SK-N-SH (cell line): ENCODE results near the gene ARHGEF17. TPM values are rescaled to one million over a fixed set of nuclear protein-coding genes. Genes with fewer than 3 reads are reported as not detected.

ENCODE experiments used
- CTCF ChIA-PET: fragments of 300-600, 350-600 bp; formaldehyde crosslinking; extraction: SDS; loops from one replicate; lab custom pipeline; 2021; lab: Yijun Ruan, JAX
- POLR2A ChIA-PET: fragments of 350-600 bp; sonication (Branson Sonifier 250); formaldehyde crosslinking; extraction: SDS; loops from one replicate; lab custom pipeline; 2020; ENCODE audit warnings: antibody characterized with exemption, inconsistent platforms; lab: Yijun Ruan, JAX
- DNase-seq: peaks from one replicate; pipeline ENCODE4 v3.0.0; 2012
- H2AFZ ChIP-seq: fragments of 200-600 bp; sonication (generic); 2 replicates; pipeline ENCODE4 v1.8.1; 2016; ENCODE audit warnings: antibody characterized with exemption, mild to moderate bottlenecking, low read depth
- H3F3A ChIP-seq: fragments of 200-600 bp; sonication (generic); replicated peaks from 2 replicates; pipeline ENCODE3; 2016; ENCODE audit warnings: antibody characterized with exemption, mild to moderate bottlenecking; ENCODE audit not compliant: insufficient read depth
- H3K27ac ChIP-seq, 2 experiments: fragments of 200-500 bp in 1 of 2; fragments of 200-600 bp in 1 of 2; sonication (Bioruptor generic) in 1 of 2; sonication (generic), shearing (Covaris generic) in 1 of 2; 2 replicates each; pipeline versions ENCODE4 v1.5.1 to v1.6.1; 2014 to 2016; ENCODE audit warnings: low read depth in 2 of 2, inconsistent platforms in 1 of 2, low read length in 1 of 2, mild to moderate bottlenecking in 1 of 2, mixed read lengths in 1 of 2
- H3K27me3 ChIP-seq: fragments of 200-600 bp; sonication (generic), shearing (Covaris generic); 2 replicates; pipeline ENCODE4 v1.6.1; 2016; ENCODE audit warnings: mixed run types; ENCODE audit not compliant: insufficient read depth
- H3K36me3 ChIP-seq, 2 experiments: fragments of 200-500 bp in 1 of 2; fragments of 200-600 bp in 1 of 2; sonication (Bioruptor generic) in 1 of 2; sonication (generic) in 1 of 2; replicated peaks in 1 of 2; 2 replicates each; pipeline versions ENCODE3 to v1.5.1; 2014 to 2016; ENCODE audit warnings: low read length in 1 of 2, mild to moderate bottlenecking in 1 of 2; ENCODE audit not compliant: insufficient read depth in 2 of 2, control insufficient read depth in 1 of 2
- H3K4me1 ChIP-seq, 2 experiments: fragments of 200-500 bp in 1 of 2; fragments of 200-600 bp in 1 of 2; sonication (Bioruptor generic) in 1 of 2; sonication (generic), shearing (Covaris generic) in 1 of 2; 2 replicates each; pipeline versions ENCODE4 v1.5.1 to v1.6.1; 2014 to 2016; ENCODE audit warnings: low read depth in 1 of 2, low read length in 1 of 2, mixed run types in 1 of 2; ENCODE audit not compliant: insufficient read depth in 2 of 2, control insufficient read depth in 1 of 2
- H3K4me2 ChIP-seq: fragments of 200-600 bp; sonication (generic), shearing (Covaris generic); 2 replicates; pipeline ENCODE4 v1.6.1; 2017; ENCODE audit warnings: mixed run types
- H3K4me3 ChIP-seq, 2 experiments: fragments of 200-500 bp in 1 of 2; fragments of 200-600 bp in 1 of 2; sonication (Bioruptor generic) in 1 of 2; sonication (generic), shearing (Covaris generic) in 1 of 2; 2 replicates each; pipeline versions ENCODE4 v1.5.1 to v1.8.1; 2014 to 2016; ENCODE audit warnings: low read depth in 2 of 2, inconsistent platforms in 1 of 2, low read length in 1 of 2, mild to moderate bottlenecking in 1 of 2, mixed read lengths in 1 of 2, moderate library complexity in 1 of 2
- H3K79me2 ChIP-seq: fragments of 200-600 bp; sonication (generic); 2 replicates; pipeline ENCODE4 v1.8.1; 2017; ENCODE audit warnings: mild to moderate bottlenecking; ENCODE audit not compliant: insufficient read depth
- H3K9ac ChIP-seq: fragments of 200-600 bp; sonication (generic); 2 replicates; pipeline ENCODE4 v1.6.1; 2017; ENCODE audit warnings: mixed run types
- H3K9me2 ChIP-seq: fragments of 200-600 bp; sonication (generic); 2 replicates; pipeline ENCODE4 v1.6.1; 2017; ENCODE audit warnings: mixed run types
- H3K9me3 ChIP-seq: fragments of 200-600 bp; sonication (generic); 2 replicates; pipeline ENCODE4 v1.6.1; 2017; ENCODE audit warnings: mixed run types, mild to moderate bottlenecking, moderate library complexity
- H4K20me1 ChIP-seq: fragments of 200-600 bp; sonication (generic); 2 replicates; pipeline ENCODE4 v1.6.1; 2017; ENCODE audit warnings: mild to moderate bottlenecking, mixed run types; ENCODE audit not compliant: insufficient read depth
- CHD2 ChIP-seq: fragments of 150-350 bp; IDR thresholded peaks from 2 replicates; pipeline ENCODE4 v1.6.1; 2018; ENCODE audit warnings: low read length; ENCODE audit not compliant: partially characterized antibody
- ELF1 ChIP-seq: IDR thresholded peaks from 2 replicates; pipeline ENCODE4 v1.4.0; 2012
- EP300 ChIP-seq, 2 experiments: IDR thresholded peaks; 2 replicates each; pipeline versions ENCODE4 v1.4.0 to v1.6.1; 2012; ENCODE audit warnings: borderline replicate concordance in 1 of 2, low read depth in 1 of 2, low read length in 1 of 2
- EZH2phosphoT487 ChIP-seq: fragments of 200-600 bp; sonication (generic); IDR thresholded peaks from 2 replicates; pipeline ENCODE4 v1.6.1; 2017; ENCODE audit warnings: low read depth, mixed run types, mild to moderate bottlenecking, antibody characterized with exemption, moderate library complexity, borderline replicate concordance
- FOSL2 ChIP-seq: IDR thresholded peaks from 2 replicates; pipeline ENCODE4 v1.4.0; 2012; ENCODE audit warnings: low read depth, mild to moderate bottlenecking, moderate library complexity, borderline replicate concordance
- FOXM1 ChIP-seq: IDR thresholded peaks from 2 replicates; pipeline ENCODE4 v1.4.0; 2012; ENCODE audit warnings: low read depth, mild to moderate bottlenecking
- GABPA ChIP-seq: IDR thresholded peaks from 2 replicates; pipeline ENCODE4 v1.4.0; 2012; ENCODE audit warnings: low read depth, mild to moderate bottlenecking
- GATA2 ChIP-seq: sonication (generic); formaldehyde crosslinking; IDR thresholded peaks from 2 replicates; pipeline ENCODE4 v1.5.0; 2020; ENCODE audit warnings: mild to moderate bottlenecking, missing genetic modification reagents
- JUND ChIP-seq: IDR thresholded peaks from 2 replicates; pipeline ENCODE4 v1.4.0; 2012
- MXI1 ChIP-seq: IDR thresholded peaks from 2 replicates; pipeline ENCODE4 v1.6.1; 2012; ENCODE audit warnings: mild to moderate bottlenecking, low read depth, low read length, improper control_type of control experiment
- RAD21 ChIP-seq: IDR thresholded peaks from 2 replicates; pipeline ENCODE4 v1.6.1; 2012; ENCODE audit warnings: mild to moderate bottlenecking, low read length
- RFX5 ChIP-seq: IDR thresholded peaks from 2 replicates; pipeline ENCODE4 v1.6.1; 2012; ENCODE audit warnings: mild to moderate bottlenecking, improper control_type of control experiment, low read length
- RXRA ChIP-seq: IDR thresholded peaks from 2 replicates; pipeline ENCODE4 v1.4.0; 2012; ENCODE audit warnings: low read depth, mild to moderate bottlenecking, borderline replicate concordance
- SMC3 ChIP-seq: IDR thresholded peaks from 2 replicates; pipeline ENCODE4 v1.6.1; 2012; ENCODE audit warnings: low read depth, low read length, improper control_type of control experiment
- TAF1 ChIP-seq: IDR thresholded peaks from 2 replicates; pipeline ENCODE4 v1.6.1; 2012; ENCODE audit warnings: low read depth, mild to moderate bottlenecking, low read length, moderate library complexity, borderline replicate concordance
- TCF12 ChIP-seq: IDR thresholded peaks from 2 replicates; pipeline ENCODE4 v1.4.0; 2012
- TEAD4 ChIP-seq: IDR thresholded peaks from 2 replicates; pipeline ENCODE4 v1.4.0; 2012; ENCODE audit warnings: mild to moderate bottlenecking, borderline replicate concordance; ENCODE audit not compliant: insufficient read depth
- WGBS: methylation state at CpG from one replicate; pipeline ENCODE4 v1.1.6; 2017; ENCODE audit warnings: low lambda C conversion rate; 5-methylcytosine and 5-hydroxymethylcytosine counted together
- polyA plus RNA-seq, 3 experiments: library from polyadenylated mRNA; depleted of rRNA; stranded (reverse); fragments of >200 nt; gene quantifications; 2 replicates each; pipeline ENCODE4 v1.2.3, GENCODE V29; 2012
- TF ChIP-seq, protein P1 (sequence below): fragments of 150-350 bp; IDR thresholded peaks from 2 replicates; pipeline ENCODE4 v1.6.1; 2017; ENCODE audit warnings: antibody characterized with exemption, low read length, low read depth, borderline replicate concordance
- TF ChIP-seq, protein P2 (sequence below): IDR thresholded peaks from 2 replicates; pipeline ENCODE4 v1.4.0; 2012; ENCODE audit warnings: low read depth, borderline replicate concordance

ARHGEF17 gene
- polyA plus RNA-seq, 1 of the 3 experiments (the other 2 are of a cell fraction), result 45.9 TPM

GRCh38 chr11:73259406-73260126 is 48.5 kb upstream of the ARHGEF17 start:
- no peaks in the 10 kb centered on the region for H3K79me2 ChIP-seq
- no peak overlapping the region for H3K4me3 ChIP-seq
- H3K9ac ChIP-seq, result no peak overlapping the region
- DNase-seq, result no peak
- no peaks in the 10 kb centered on the region for H4K20me1 ChIP-seq
- H3K4me2 ChIP-seq, result no peak overlapping the region
- no peaks in the 10 kb centered on the region for H3K9me3 ChIP-seq
- WGBS, result 98% methylated on average over 2 of the region's 3 CpGs
- no peak overlapping the region for H2AFZ ChIP-seq
- ChIA-PET CTCF (interaction anchor here (1.0 to 3.1 kb wide), 6 partner anchors 9 to 91 kb away, joined by 3 to 18 read pairs (median 4); no protein-coding TSS in a partner anchor), POLR2A (interaction anchor here (0.5 kb wide), 1 partner anchor 15 kb away, joined by 4 read pairs; no protein-coding TSS in a partner anchor)
- peaks cover 20% of the 10 kb centered on the region for H3F3A ChIP-seq
- no peaks in the 10 kb centered on the region for H3K9me2 ChIP-seq
- no peak overlapping the region for H3K27ac ChIP-seq
- TF ChIP-seq TCF12, result no peak
- TF ChIP-seq GABPA, result no peak
- no peak for TF ChIP-seq RXRA
- no peak for TF ChIP-seq MXI1
- TF ChIP-seq CHD2, result no peak
- no peak for TF ChIP-seq FOSL2
- no peak for TF ChIP-seq FOXM1
- no peak for TF ChIP-seq TAF1
- TF ChIP-seq GATA2 (CRISPR knock-in tag), result no peak
- no peak for TF ChIP-seq JUND
- no peak for TF ChIP-seq EP300 (IDR thresholded peaks at IDR 0.05; ENCODE audit: borderline replicate concordance in 1 of 2, low read depth in 1 of 2, low read length in 1 of 2)
- TF ChIP-seq, protein P1, sequence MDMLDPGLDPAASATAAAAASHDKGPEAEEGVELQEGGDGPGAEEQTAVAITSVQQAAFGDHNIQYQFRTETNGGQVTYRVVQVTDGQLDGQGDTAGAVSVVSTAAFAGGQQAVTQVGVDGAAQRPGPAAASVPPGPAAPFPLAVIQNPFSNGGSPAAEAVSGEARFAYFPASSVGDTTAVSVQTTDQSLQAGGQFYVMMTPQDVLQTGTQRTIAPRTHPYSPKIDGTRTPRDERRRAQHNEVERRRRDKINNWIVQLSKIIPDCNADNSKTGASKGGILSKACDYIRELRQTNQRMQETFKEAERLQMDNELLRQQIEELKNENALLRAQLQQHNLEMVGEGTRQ, result no peak
- no peak for TF ChIP-seq ELF1
- no peak for TF ChIP-seq SMC3
- TF ChIP-seq, protein P2, sequence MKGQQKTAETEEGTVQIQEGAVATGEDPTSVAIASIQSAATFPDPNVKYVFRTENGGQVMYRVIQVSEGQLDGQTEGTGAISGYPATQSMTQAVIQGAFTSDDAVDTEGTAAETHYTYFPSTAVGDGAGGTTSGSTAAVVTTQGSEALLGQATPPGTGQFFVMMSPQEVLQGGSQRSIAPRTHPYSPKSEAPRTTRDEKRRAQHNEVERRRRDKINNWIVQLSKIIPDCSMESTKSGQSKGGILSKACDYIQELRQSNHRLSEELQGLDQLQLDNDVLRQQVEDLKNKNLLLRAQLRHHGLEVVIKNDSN, result no peak
- H3K27me3 ChIP-seq, result no peaks in the 10 kb centered on the region
- H3K4me1 ChIP-seq, result peaks cover 12 to 18% of the 10 kb centered on the region in 2 experiments; a peak in 3 of 4 replicates
- H3K36me3 ChIP-seq, result no peaks in the 10 kb centered on the region

- Histone ChIP-seq H2AFZ (no peak overlapping the region), H3K4me3 (no peak overlapping the region), H4K20me1 (no peaks in the 10 kb centered on the region), H3K9me2 (no peaks in the 10 kb centered on the region), H3K27ac (no peak overlapping the region), H3K9ac (no peak overlapping the region), H3K36me3 (no peaks in the 10 kb centered on the region), H3K4me1 (peaks cover 12 to 18% of the 10 kb centered on the region in 2 experiments; a peak in 3 of 4 replicates), H3K79me2 (no peaks in the 10 kb centered on the region), H3K9me3 (no peaks in the 10 kb centered on the region), H3F3A (peaks cover 20% of the 10 kb centered on the region), H3K27me3 (no peaks in the 10 kb centered on the region), H3K4me2 (no peak overlapping the region)
- ChIA-PET POLR2A (interaction anchor here (0.5 kb wide), 1 partner anchor 16 kb away, joined by 4 read pairs; no protein-coding TSS in a partner anchor), CTCF (interaction anchor here (1.0 to 3.1 kb wide), 4 partner anchors 9 to 91 kb away, joined by 3 to 18 read pairs (median 4); no protein-coding TSS in a partner anchor)
- no peak for DNase-seq
- TF ChIP-seq EZH2phosphoT487, result no peak
- no peak for TF ChIP-seq GABPA
- TF ChIP-seq RFX5, result no peak
- TF ChIP-seq FOSL2, result no peak
- no peak for TF ChIP-seq TEAD4
- no peak for TF ChIP-seq RAD21
- TF ChIP-seq FOXM1, result no peak
- no peak for TF ChIP-seq SMC3
- TF ChIP-seq MXI1, result no peak
- TF ChIP-seq TCF12, result no peak
- no peak for TF ChIP-seq ELF1
These were observed 48.0 kb upstream of the ARHGEF17 start for GRCh38 chr11:73260127-73260457.
